Natural killer cell treated with Interleukin-12 subunit alpha and Interleukin-12 subunit beta and Interleukin-15 and Interleukin-18, amount 100 ng/mL, for 72 hours (primary cell): Measurements from ENCODE around the gene ZKSCAN8. TPM values are rescaled to one million over a fixed set of nuclear protein-coding genes. Genes with fewer than 3 reads are reported as not detected.
A peak's percentile ranks its signal among the peaks of the same experiment; 100 is the strongest.

Experiments used
- ATAC-seq, 2 donors: fragments of 150-1000 bp; cut with Tn5 transposase in 1 of 2; sonication (Bioruptor Pico), chemical (Tn5 transposase) in 1 of 2; 2 replicates each; pipeline ENCODE4 v1.10.0; 2021
- DNase-seq: peaks from one replicate; pipeline ENCODE4 v3.0.0; 2022; ENCODE audit warnings: low spot score
- H3K27ac Mint-ChIP-seq, 2 donors: 1 replicate in 1 of 2; 2 replicates in 1 of 2; pipeline ENCODE4 v1.8.0; 2022; ENCODE audit warnings: mixed read lengths in 2 of 2, mild to moderate bottlenecking in 1 of 2, moderate library complexity in 1 of 2
- H3K27me3 Mint-ChIP-seq, 2 donors: 1 replicate in 1 of 2; 2 replicates in 1 of 2; pipeline ENCODE4 v1.8.0; 2022; ENCODE audit warnings: mixed read lengths in 2 of 2
- H3K36me3 Mint-ChIP-seq: one replicate; pipeline ENCODE4 v1.8.0; 2022; ENCODE audit warnings: mixed read lengths
- H3K4me1 Mint-ChIP-seq, 2 donors: 1 replicate in 1 of 2; 2 replicates in 1 of 2; pipeline ENCODE4 v1.8.0; 2022; ENCODE audit warnings: low read depth in 2 of 2, mixed read lengths in 2 of 2, mild to moderate bottlenecking in 1 of 2
- H3K4me3 Mint-ChIP-seq: one replicate; pipeline ENCODE4 v1.8.0; 2022; ENCODE audit warnings: mixed read lengths
- H3K9me3 Mint-ChIP-seq: 2 replicates; pipeline ENCODE4 v1.8.0; 2022; ENCODE audit warnings: mixed read lengths
- total RNA-seq, 2 donors: library from RNA; stranded (reverse); gene quantifications; one replicate each; pipeline ENCODE4 v1.2.3, GENCODE V29; 2022

ZKSCAN8 gene
- total RNA-seq, 2 donors from 2014 or later, result 18.2 to 20.0 TPM

DNA sequence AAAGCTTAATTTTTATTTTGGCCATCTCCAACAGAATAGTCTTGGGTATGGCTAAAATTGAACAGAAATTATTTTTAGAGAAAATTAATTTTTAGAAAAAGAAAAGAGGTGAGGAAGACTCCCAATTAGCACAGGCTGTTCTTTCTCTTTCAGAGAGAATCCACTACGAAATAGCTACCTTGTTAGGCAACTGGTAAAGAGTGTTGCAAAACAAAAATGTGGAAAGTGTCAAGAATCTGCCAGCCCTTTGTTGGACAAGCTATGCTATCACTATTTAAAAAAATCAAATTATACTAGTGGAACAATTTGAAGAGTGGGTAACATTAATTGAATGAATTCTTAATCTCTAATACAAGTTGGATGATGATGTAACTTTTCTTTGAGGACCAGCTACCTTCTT lies 64.2 kb downstream of the ZKSCAN8 start:
- Mint-ChIP-seq H3K4me1 (peaks cover 11 to 21% of the 10 kb centered on the region in 2 donors), H3K27ac (no peak overlapping the region), H3K4me3 (no peak overlapping the region), H3K36me3 (peaks cover 20% of the 10 kb centered on the region), H3K27me3 (peaks cover 41 to 73% of the 10 kb centered on the region in 2 donors), H3K9me3 (no peaks in the 10 kb centered on the region)
- no peak for ATAC-seq
- no peak for DNase-seq

DNA sequence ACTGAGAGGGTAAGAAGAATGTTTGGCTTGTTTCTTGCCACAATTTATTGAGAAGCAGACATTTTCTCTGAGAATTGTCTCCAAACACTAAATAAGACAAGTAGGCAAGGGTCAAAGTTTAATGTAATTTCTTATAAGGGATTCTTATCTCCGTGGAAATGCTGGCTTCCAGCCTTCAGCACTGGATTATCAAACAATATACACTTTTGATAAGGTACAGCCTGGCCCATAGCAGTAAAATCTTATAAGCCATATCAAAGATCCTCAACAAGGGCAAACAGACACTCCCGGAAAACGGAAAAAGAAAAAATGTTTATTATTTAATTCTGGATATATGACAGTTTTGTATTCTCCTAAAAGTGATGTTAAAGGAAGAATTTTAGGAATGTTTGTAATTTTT lies 64.8 kb downstream of the ZKSCAN8 start:
- no peaks in the 10 kb centered on the region for H3K9me3 Mint-ChIP-seq
- peaks cover 38 to 76% of the 10 kb centered on the region in 2 donors for H3K27me3 Mint-ChIP-seq
- H3K36me3 Mint-ChIP-seq, result peaks cover 20% of the 10 kb centered on the region
- DNase-seq, result no peak
- H3K4me1 Mint-ChIP-seq, result peaks cover 11 to 22% of the 10 kb centered on the region in 2 donors
- no peak overlapping the region for H3K4me3 Mint-ChIP-seq
- H3K27ac Mint-ChIP-seq, result no peak overlapping the region
- ATAC-seq, result no peak

DNA sequence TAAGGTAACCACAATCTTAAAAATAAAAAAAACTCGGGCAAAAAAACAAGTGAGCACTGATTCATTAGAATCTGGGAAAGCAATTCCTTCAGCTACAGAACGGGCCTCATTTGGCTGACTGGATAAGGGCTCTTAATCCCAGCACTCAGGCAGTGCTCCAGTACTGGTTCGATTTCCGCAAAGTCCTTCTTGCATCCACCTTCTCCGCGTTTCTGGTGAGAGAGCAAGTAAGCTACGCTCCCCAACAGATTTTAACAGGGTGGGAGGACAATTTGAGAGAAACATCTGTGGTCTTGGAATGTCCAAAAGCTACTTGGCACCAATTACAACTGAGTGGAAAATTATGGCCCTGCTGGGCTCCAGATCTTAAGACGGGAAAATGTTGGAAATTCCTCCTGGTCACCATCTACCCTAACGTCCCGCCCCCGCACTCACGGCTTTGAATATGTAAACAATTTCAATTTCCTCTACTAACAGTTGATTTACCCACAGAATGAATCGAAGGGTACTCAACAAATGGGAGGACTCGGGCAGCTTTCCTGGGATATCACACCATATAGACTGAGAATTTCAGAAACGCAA lies 65.3 kb downstream of the ZKSCAN8 start:
- ATAC-seq (no peak), DNase-seq (no peak)
- Mint-ChIP-seq H3K4me1 (peaks cover 14 to 27% of the 10 kb centered on the region in 2 donors), H3K4me3 (peak overlapping the region; percentile 82), H3K27me3 (peaks cover 42 to 76% of the 10 kb centered on the region in 2 donors), H3K27ac (no peak overlapping the region), H3K9me3 (no peaks in the 10 kb centered on the region), H3K36me3 (peaks cover 23% of the 10 kb centered on the region)

DNA sequence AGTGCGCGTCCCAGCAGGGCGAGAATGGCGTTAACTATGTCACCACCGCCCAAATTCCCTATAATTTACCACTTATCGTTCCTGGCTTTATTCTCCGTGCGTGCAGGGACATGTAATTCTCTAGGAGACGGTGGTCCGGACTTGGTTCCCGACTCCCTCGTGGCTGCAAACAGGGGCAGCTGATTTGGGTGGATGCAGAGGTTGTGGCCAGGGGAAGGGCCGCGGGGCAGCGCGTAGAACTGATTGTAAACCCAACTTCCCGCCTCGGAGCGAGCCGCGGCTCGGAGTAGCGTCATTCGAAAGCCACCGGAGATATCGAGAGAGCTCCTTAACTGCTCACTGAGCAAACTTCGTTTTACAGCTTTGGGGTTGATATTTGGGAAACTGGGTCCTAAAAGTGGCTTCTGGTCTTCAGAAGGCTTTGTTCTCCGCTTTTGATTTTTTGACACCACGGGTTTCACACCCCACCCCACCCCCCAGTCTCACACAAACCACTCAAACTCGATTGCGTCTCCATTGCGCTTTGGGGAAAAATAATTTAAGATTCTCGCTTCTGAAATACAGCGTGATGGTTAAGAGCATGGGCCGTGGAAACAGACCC lies 65.9 kb downstream of the ZKSCAN8 start:
- DNase-seq (no peak), ATAC-seq (peak; percentile 70 to 73)
- Mint-ChIP-seq H3K27me3 (peaks cover 48 to 77% of the 10 kb centered on the region in 2 donors), H3K27ac (no peak overlapping the region), H3K4me1 (peaks cover 19 to 28% of the 10 kb centered on the region in 2 donors), H3K9me3 (no peaks in the 10 kb centered on the region), H3K4me3 (peak overlapping the region; percentile 82), H3K36me3 (peaks cover 28% of the 10 kb centered on the region)

DNA sequence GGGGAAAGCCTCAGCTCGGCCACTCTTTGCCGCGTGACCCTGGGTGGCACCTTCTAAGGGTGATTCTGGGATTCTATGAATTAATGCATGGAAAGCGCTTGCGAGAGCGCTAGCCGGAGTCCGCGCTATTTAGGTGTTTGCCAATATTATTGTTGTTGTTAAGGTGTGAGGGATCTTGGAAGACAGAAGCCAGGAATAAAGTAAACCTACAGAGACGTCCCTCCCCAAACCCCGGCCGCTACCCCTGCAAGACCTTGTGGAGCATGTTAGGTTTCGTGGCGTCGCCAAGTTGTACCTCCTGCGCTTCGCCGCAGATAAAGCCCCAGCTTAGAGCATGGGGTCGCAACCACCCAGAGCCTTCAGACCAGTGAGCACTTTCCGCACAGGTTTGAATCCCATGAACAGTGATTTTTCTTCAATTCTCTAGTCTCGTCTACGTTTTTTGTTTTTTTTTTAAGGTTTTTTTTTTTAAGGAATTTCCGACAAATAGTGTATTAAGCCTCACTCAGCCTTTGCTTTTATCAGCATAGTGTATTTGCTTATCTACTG lies 66.5 kb downstream of the ZKSCAN8 start:
- H3K4me3 Mint-ChIP-seq, result peak overlapping the region; percentile 82
- no peaks in the 10 kb centered on the region for H3K9me3 Mint-ChIP-seq
- H3K27ac Mint-ChIP-seq, result no peak overlapping the region
- ATAC-seq (no peak), DNase-seq (no peak)
- peaks cover 50 to 83% of the 10 kb centered on the region in 2 donors for H3K27me3 Mint-ChIP-seq
- peaks cover 24 to 34% of the 10 kb centered on the region in 2 donors for H3K4me1 Mint-ChIP-seq
- peaks cover 29% of the 10 kb centered on the region for H3K36me3 Mint-ChIP-seq

Other genes starting within 250 kb of the ZKSCAN8 start
- gene OR2B2, start 229.5 kb upstream of the ZKSCAN8 start, total RNA-seq, result not detected
- not detected for gene OR2B6, start 184.6 kb upstream of the ZKSCAN8 start, total RNA-seq
- under 1 TPM; 0.48 to 0.59 TPM for gene ZNF165, start 61.3 kb upstream of the ZKSCAN8 start, total RNA-seq
- gene ZSCAN16, start 17.3 kb upstream of the ZKSCAN8 start, total RNA-seq, result 1 to 10 TPM; 5.8 to 6.0 TPM
- gene ZSCAN9, start 83.4 kb downstream of the ZKSCAN8 start, total RNA-seq, result 10 to 100 TPM; 12.6 to 13.1 TPM
- gene ZKSCAN4, start 110.4 kb downstream of the ZKSCAN8 start, total RNA-seq, result 1 to 10 TPM; 3.3 to 4.7 TPM
- under 1 TPM in 1 of 2 donors, not detected in 1; 0.45 TPM for gene NKAPL, start 117.4 kb downstream of the ZKSCAN8 start, total RNA-seq
- 1 to 10 TPM; 6.7 to 8.3 TPM for gene ZSCAN26, start 125.3 kb downstream of the ZKSCAN8 start, total RNA-seq
- gene PGBD1, start 139.7 kb downstream of the ZKSCAN8 start, total RNA-seq, result 1 to 10 TPM; 1.6 to 2.6 TPM
- gene ZSCAN31, start 194.3 kb downstream of the ZKSCAN8 start, total RNA-seq, result 1 to 10 TPM in 1 of 2 donors, under 1 TPM in 1; 0.40 to 2.0 TPM
- gene ZKSCAN3, start 208.1 kb downstream of the ZKSCAN8 start, total RNA-seq, result 1 to 10 TPM; 3.1 to 4.6 TPM